Dermis blood vessel endothelial cell (primary cell): ENCODE measurements around the gene SNX25. TPM values are rescaled to one million over a fixed set of nuclear protein-coding genes. Genes with fewer than 3 reads are reported as not detected.
A peak's percentile ranks its signal among the peaks of the same experiment; 100 is the strongest.

Experiments used
- DNase-seq: peaks from one replicate; pipeline ENCODE4 v3.0.0; 2010
- total RNA-seq: library from RNA; depleted of rRNA; stranded (reverse); fragments of >200 nt; gene quantifications from 2 replicates; pipeline ENCODE4 v1.2.3, GENCODE V29; 2014

The SNX25 gene
- total RNA-seq, 1 donor from 2014 or later = 73.2 TPM

GRCh38 chr4:185381288-185382196, 172.1 kb downstream of the SNX25 start:
- DNase-seq = no peak

GRCh38 chr4:185382754-185383153, 173.4 kb downstream of the SNX25 start:
- no peak for DNase-seq

GRCh38 chr4:185383451-185383850, 174.1 kb downstream of the SNX25 start:
- DNase-seq = no peak

GRCh38 chr4:185384061-185384460, 174.7 kb downstream of the SNX25 start:
- no peak for DNase-seq

- peak; percentile 76 for DNase-seq
Observed at GRCh38 chr4:185384930-185385331, 175.5 kb downstream of the SNX25 start.

GRCh38 chr4:185387957-185388356, 178.6 kb downstream of the SNX25 start:
- DNase-seq = no peak

- no peak for DNase-seq
Observed at GRCh38 chr4:185390941-185391340, 181.5 kb downstream of the SNX25 start.

- no peak for DNase-seq
Observed at GRCh38 chr4:185392156-185392555, 182.8 kb downstream of the SNX25 start.

- DNase-seq = peak; percentile 29
Observed at GRCh38 chr4:185394568-185395237, 185.3 kb downstream of the SNX25 start.

GRCh38 chr4:185395238-185395955, 186.0 kb downstream of the SNX25 start, which contains the start of gene LRP2BP:
Gene LRP2BP (minus strand): TSS chr4:185395924. CDS start chr4:185378186, 17,738 bp downstream.
- DNase-seq = peak; percentile 47

GRCh38 chr4:185395956-185396723, 186.7 kb downstream of the SNX25 start:
- DNase-seq = peak; percentile 98

GRCh38 chr4:185396724-185397385, 187.5 kb downstream of the SNX25 start, which contains the start of gene ANKRD37:
Gene ANKRD37 (plus strand): TSS chr4:185396841. CDS start chr4:185396924, 83 bp downstream.
- DNase-seq = peak; percentile 71

GRCh38 chr4:185398618-185399017, 189.2 kb downstream of the SNX25 start:
- DNase-seq = no peak

GRCh38 chr4:185399466-185399865, 190.1 kb downstream of the SNX25 start:
- peak; percentile 66 for DNase-seq

- no peak for DNase-seq
Observed at GRCh38 chr4:185404031-185404430, 194.6 kb downstream of the SNX25 start.

GRCh38 chr4:185405296-185405999, 196.1 kb downstream of the SNX25 start:
- no peak for DNase-seq

- DNase-seq = no peak
Observed at GRCh38 chr4:185408432-185408831, 199.0 kb downstream of the SNX25 start.

GRCh38 chr4:185411849-185412248, 202.5 kb downstream of the SNX25 start:
- DNase-seq = peak; percentile 58

- DNase-seq = peak; percentile 89
Observed at GRCh38 chr4:185412412-185412811, 203.0 kb downstream of the SNX25 start.
